ENCODE data around the gene PSMC5. TPM values are rescaled to one million over a fixed set of nuclear protein-coding genes. Genes with fewer than 3 reads are reported as not detected.
A peak's percentile ranks its signal among the peaks of the same experiment; 100 is the strongest.

Gene PSMC5
- total RNA-seq, 1 experiment from 2014 or later: 183 TPM

DNA sequence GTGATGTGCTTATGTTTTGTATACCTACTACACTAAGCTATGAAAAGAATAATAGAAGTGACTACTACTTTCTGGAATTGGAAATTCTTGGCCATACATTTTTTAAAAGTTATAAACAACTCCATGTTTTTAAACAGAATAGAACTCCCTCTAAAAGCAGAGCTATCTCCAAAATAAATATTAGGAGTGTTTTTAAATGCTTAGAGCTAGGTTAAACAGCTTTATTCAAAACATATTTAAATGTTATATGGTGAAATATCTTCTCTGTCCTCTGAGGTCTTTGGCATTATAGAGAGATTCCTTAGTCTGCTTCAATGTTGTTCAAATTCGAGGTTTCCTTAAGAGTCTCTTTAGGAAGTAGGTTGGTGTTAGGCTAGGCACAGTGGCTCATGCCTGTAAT is 22.9 kb upstream of the PSMC5 start:
- no peaks in the 10 kb centered on the region for H3K27me3 Mint-ChIP-seq (ENCODE audit: low read depth)
- H2AK5ac ChIP-seq (ENCODE audit: insufficient read length, low read length): no peak overlapping the region
- H3K23me2 ChIP-seq (ENCODE audit: insufficient read length, low read depth, low read length, poor library complexity, severe bottlenecking): no peaks in the 10 kb centered on the region
- H3T11ph ChIP-seq (ENCODE audit: low read length): no peak overlapping the region
- TF ChIP-seq, protein P1, sequence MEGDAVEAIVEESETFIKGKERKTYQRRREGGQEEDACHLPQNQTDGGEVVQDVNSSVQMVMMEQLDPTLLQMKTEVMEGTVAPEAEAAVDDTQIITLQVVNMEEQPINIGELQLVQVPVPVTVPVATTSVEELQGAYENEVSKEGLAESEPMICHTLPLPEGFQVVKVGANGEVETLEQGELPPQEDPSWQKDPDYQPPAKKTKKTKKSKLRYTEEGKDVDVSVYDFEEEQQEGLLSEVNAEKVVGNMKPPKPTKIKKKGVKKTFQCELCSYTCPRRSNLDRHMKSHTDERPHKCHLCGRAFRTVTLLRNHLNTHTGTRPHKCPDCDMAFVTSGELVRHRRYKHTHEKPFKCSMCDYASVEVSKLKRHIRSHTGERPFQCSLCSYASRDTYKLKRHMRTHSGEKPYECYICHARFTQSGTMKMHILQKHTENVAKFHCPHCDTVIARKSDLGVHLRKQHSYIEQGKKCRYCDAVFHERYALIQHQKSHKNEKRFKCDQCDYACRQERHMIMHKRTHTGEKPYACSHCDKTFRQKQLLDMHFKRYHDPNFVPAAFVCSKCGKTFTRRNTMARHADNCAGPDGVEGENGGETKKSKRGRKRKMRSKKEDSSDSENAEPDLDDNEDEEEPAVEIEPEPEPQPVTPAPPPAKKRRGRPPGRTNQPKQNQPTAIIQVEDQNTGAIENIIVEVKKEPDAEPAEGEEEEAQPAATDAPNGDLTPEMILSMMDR (conservative IDR thresholded peaks at IDR 0.05): no peak
- H3K14ac ChIP-seq (ENCODE audit: insufficient read depth, low read length): no peak overlapping the region
- no peaks in the 10 kb centered on the region for H3K4me1 ChIP-seq (ENCODE audit: insufficient read depth, low read length)
- no peak for DNase-seq
- no peak overlapping the region for H3K9ac ChIP-seq (ENCODE audit: extremely low read depth, insufficient read length, low read length)
- no peak overlapping the region for H2BK15ac ChIP-seq (ENCODE audit: low read depth, low read length)
- H3K27me3 ChIP-seq (ENCODE audit: insufficient read depth, low read length): no peaks in the 10 kb centered on the region
- H3K9me3 ChIP-seq (ENCODE audit: control insufficient read depth, low read depth, low read length): no peaks in the 10 kb centered on the region
- peaks cover 48 to 87% (median 78%) of the 10 kb centered on the region in 3 experiments; a peak in 6 of 7 replicates for H3K36me3 Mint-ChIP-seq (ENCODE audit: insufficient read depth in 1 of 3, low read depth in 3 of 3)
- no peak overlapping the region for H4K5ac ChIP-seq (ENCODE audit: insufficient read length, low read depth, low read length)
- H3K4me3 Mint-ChIP-seq: no peak overlapping the region
- no peak overlapping the region for H2BK20ac ChIP-seq (ENCODE audit: low read depth, low read length, poor library complexity, severe bottlenecking)
- no peak overlapping the region for H4K91ac ChIP-seq (ENCODE audit: insufficient read length, low read depth, low read length)
- no peaks in the 10 kb centered on the region for H3K9me3 Mint-ChIP-seq
- H3K18ac ChIP-seq (ENCODE audit: insufficient read length, low read depth, low read length): no peak overlapping the region
- H2AFZ ChIP-seq (ENCODE audit: low read length): no peak overlapping the region
- H2BK120ac ChIP-seq (ENCODE audit: low read depth, low read length, poor library complexity, severe bottlenecking): no peak overlapping the region
- H4K8ac ChIP-seq (replicated peaks; ENCODE audit: insufficient read length, low read depth, low read length): no peak overlapping the region
- no peaks in the 10 kb centered on the region for H3K79me2 ChIP-seq (ENCODE audit: insufficient read depth, low read length)
- H3K4me2 ChIP-seq (ENCODE audit: insufficient read depth, insufficient read length, low read length): no peak overlapping the region
- H2BK5ac ChIP-seq (ENCODE audit: insufficient read length, low read length): no peak overlapping the region
- H3K79me1 ChIP-seq (ENCODE audit: insufficient read depth, low read depth, low read length, poor library complexity, severe bottlenecking): no peaks in the 10 kb centered on the region
- peak overlapping the region in 1 of 3 experiments; percentile 50; a peak in 1 of 7 replicates for H3K27ac Mint-ChIP-seq
- no peak overlapping the region for H3K56ac ChIP-seq (ENCODE audit: insufficient read length, low read depth, low read length)
- H3K23ac ChIP-seq (ENCODE audit: insufficient read length, low read depth, low read length): no peak overlapping the region
- no peak overlapping the region for H3K4ac ChIP-seq (ENCODE audit: low read depth, low read length)
- no peak overlapping the region for H2BK12ac ChIP-seq (ENCODE audit: insufficient read length, low read depth, low read length)
- no peak overlapping the region for H3K27ac ChIP-seq (ENCODE audit: insufficient read length, low read depth, low read length)
- H3K4me1 Mint-ChIP-seq: no peaks in the 10 kb centered on the region
- H4K20me1 ChIP-seq (ENCODE audit: control insufficient read depth, insufficient read depth, insufficient read length): no peaks in the 10 kb centered on the region
- no CpG with 5 or more reads among the region's 1 CpG for WGBS (ENCODE audit: extremely low coverage, insufficient read length, low lambda C conversion rate)

Data from H9 (cell line).